ENCODE results near the gene ENPP3.

Gene ENPP3

GRCh38 chr6:131660195-131660594, 23.1 kb downstream of the ENPP3 start:
- TF ChIP-seq CTCF (IDR thresholded peaks at IDR 0.05; ENCODE audit: insufficient read depth, low read length, poor library complexity, severe bottlenecking) (no peak), EZH2phosphoT487 (conservative IDR thresholded peaks at IDR 0.05; ENCODE audit: low read length) (no peak)

GRCh38 chr6:131663578-131664165, 26.6 kb downstream of the ENPP3 start:
- Histone ChIP-seq H3K9me2 (replicated peaks; ENCODE audit: insufficient read depth, low read length) (no peaks in the 10 kb centered on the region), H3F3A (ENCODE audit: insufficient read depth) (no peaks in the 10 kb centered on the region; the same call in none of the 2 replicates), H4K20me1 (ENCODE audit: low read depth, low read length) (no peaks in the 10 kb centered on the region), H2AFZ (ENCODE audit: low read depth, low read length, severe bottlenecking) (no peak overlapping the region), H3K27me3 (ENCODE audit: low read length) (no peaks in the 10 kb centered on the region), H3K4me3 (ENCODE audit: insufficient read depth, low read length, poor library complexity, severe bottlenecking) (no peak overlapping the region), H3K36me3 (ENCODE audit: low read length) (peaks cover 30% of the 10 kb centered on the region), H3K4me2 (ENCODE audit: low read depth, low read length, poor library complexity, severe bottlenecking) (no peak overlapping the region), H3K9me3 (ENCODE audit: insufficient read depth, low read length) (no peaks in the 10 kb centered on the region), H3K79me2 (ENCODE audit: insufficient read depth, low read length) (no peaks in the 10 kb centered on the region; the same call in 1 of the 2 replicates), H3K9ac (ENCODE audit: low read length) (no peak overlapping the region), H3K27ac (ENCODE audit: low read depth, low read length) (no peak overlapping the region)
- TF ChIP-seq EZH2phosphoT487 (conservative IDR thresholded peaks at IDR 0.05; ENCODE audit: low read length) = no peak
- no peak for TF ChIP-seq CTCF (IDR thresholded peaks at IDR 0.05; ENCODE audit: insufficient read depth, low read length, poor library complexity, severe bottlenecking)

More at GRCh38 chr6:131660195-131660594, 23.1 kb downstream of the ENPP3 start:
- Histone ChIP-seq H3K36me3 (ENCODE audit: low read length) (peaks cover 34% of the 10 kb centered on the region), H4K20me1 (ENCODE audit: low read depth, low read length) (no peaks in the 10 kb centered on the region), H2AFZ (ENCODE audit: low read depth, low read length, severe bottlenecking) (no peak overlapping the region), H3F3A (ENCODE audit: insufficient read depth) (no peaks in the 10 kb centered on the region; the same call in none of the 2 replicates), H3K9ac (ENCODE audit: low read length) (no peak overlapping the region), H3K27ac (ENCODE audit: low read depth, low read length) (no peak overlapping the region), H3K9me2 (replicated peaks; ENCODE audit: insufficient read depth, low read length) (no peaks in the 10 kb centered on the region), H3K9me3 (ENCODE audit: insufficient read depth, low read length) (no peaks in the 10 kb centered on the region), H3K4me3 (ENCODE audit: insufficient read depth, low read length, poor library complexity, severe bottlenecking) (no peak overlapping the region), H3K27me3 (ENCODE audit: low read length) (no peaks in the 10 kb centered on the region), H3K4me2 (ENCODE audit: low read depth, low read length, poor library complexity, severe bottlenecking) (no peak overlapping the region), H3K79me2 (ENCODE audit: insufficient read depth, low read length) (no peaks in the 10 kb centered on the region)

- H3F3A ChIP-seq (ENCODE audit: insufficient read depth) = no peaks in the 10 kb centered on the region; the same call in 1 of the 2 replicates
- no peaks in the 10 kb centered on the region; the same call in 1 of the 2 replicates for H3K79me2 ChIP-seq (ENCODE audit: insufficient read depth, low read length)
- no peaks in the 10 kb centered on the region for H4K20me1 ChIP-seq (ENCODE audit: low read depth, low read length)
- no peaks in the 10 kb centered on the region for H3K9me2 ChIP-seq (replicated peaks; ENCODE audit: insufficient read depth, low read length)
- peaks cover 22% of the 10 kb centered on the region for H3K36me3 ChIP-seq (ENCODE audit: low read length)
- no peak overlapping the region for H3K27ac ChIP-seq (ENCODE audit: low read depth, low read length)
- H3K27me3 ChIP-seq (ENCODE audit: low read length) = no peaks in the 10 kb centered on the region
- H2AFZ ChIP-seq (ENCODE audit: low read depth, low read length, severe bottlenecking) = no peak overlapping the region
- H3K9ac ChIP-seq (ENCODE audit: low read length) = no peak overlapping the region
- no peaks in the 10 kb centered on the region for H3K9me3 ChIP-seq (ENCODE audit: insufficient read depth, low read length)
- TF ChIP-seq CTCF (IDR thresholded peaks at IDR 0.05; ENCODE audit: insufficient read depth, low read length, poor library complexity, severe bottlenecking) (no peak), EZH2phosphoT487 (conservative IDR thresholded peaks at IDR 0.05; ENCODE audit: low read length) (no peak)
- H3K4me2 ChIP-seq (ENCODE audit: low read depth, low read length, poor library complexity, severe bottlenecking) = no peak overlapping the region
- no peak overlapping the region for H3K4me3 ChIP-seq (ENCODE audit: insufficient read depth, low read length, poor library complexity, severe bottlenecking)
These were observed 32.8 kb downstream of the ENPP3 start for GRCh38 chr6:131669891-131670290.
